Chondrocyte (in vitro differentiated cells): ENCODE data around the gene ZKSCAN5. TPM values are rescaled to one million over a fixed set of nuclear protein-coding genes. Genes with fewer than 3 reads are reported as not detected.

Experiments used
- DNase-seq: peaks from one replicate; pipeline ENCODE4 v3.0.0; 2021; ENCODE audit warnings: mixed read lengths, low spot score
- H3K27ac Mint-ChIP-seq: one replicate; pipeline ENCODE4 v1.8.0; 2021; ENCODE audit warnings: mild to moderate bottlenecking, moderate library complexity, mixed read lengths; ENCODE audit not compliant: unreplicated experiment
- H3K27me3 Mint-ChIP-seq: 2 replicates; pipeline ENCODE4 v1.8.0; 2021; ENCODE audit warnings: low read depth, mixed read lengths
- H3K36me3 Mint-ChIP-seq: 2 replicates; pipeline ENCODE4 v1.8.0; 2021; ENCODE audit warnings: low read depth, mixed read lengths
- H3K4me1 Mint-ChIP-seq: 2 replicates; pipeline ENCODE4 v1.8.0; 2021; ENCODE audit warnings: low read depth, mild to moderate bottlenecking, mixed read lengths
- H3K4me3 Mint-ChIP-seq: one replicate; pipeline ENCODE4 v1.8.0; 2021; ENCODE audit warnings: mild to moderate bottlenecking, moderate library complexity, mixed read lengths; ENCODE audit not compliant: unreplicated experiment
- H3K9me3 Mint-ChIP-seq: 2 replicates; pipeline ENCODE4 v1.8.0; 2021; ENCODE audit warnings: low read depth, mixed read lengths
- total RNA-seq: library from RNA; stranded (reverse); gene quantifications from 3 replicates; pipeline ENCODE4 v1.2.1, GENCODE V29; 2021
- TF ChIP-seq, protein P1 (sequence below): fragments of 200-600 bp; sonication (generic); IDR thresholded peaks from 2 replicates; pipeline ENCODE4 v1.5.0; 2021; ENCODE audit warnings: antibody characterized with exemption, mild to moderate bottlenecking, moderate library complexity

The ZKSCAN5 gene
- total RNA-seq, 1 donor from 2014 or later: 12.4 TPM

DNA sequence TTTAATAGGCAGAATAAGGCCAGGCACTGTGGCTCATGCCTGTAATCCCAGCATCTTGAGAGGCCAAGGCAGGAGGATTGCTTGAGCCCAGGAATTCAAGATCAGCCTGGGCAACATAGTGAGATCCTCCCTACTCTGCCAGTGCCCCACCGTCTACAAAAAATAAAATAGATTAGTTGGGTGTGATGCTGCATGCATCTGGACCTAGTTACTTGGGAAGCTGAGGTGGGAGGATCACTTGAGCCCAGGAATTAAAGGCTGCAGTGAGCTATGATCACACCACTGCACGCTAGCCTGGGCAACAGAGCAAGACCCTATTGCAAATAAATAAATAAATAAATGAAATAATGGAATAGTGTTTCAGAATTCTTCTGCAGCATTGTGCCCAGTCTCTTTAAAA lies 31.2 kb downstream of the ZKSCAN5 start:
- TF ChIP-seq, protein P1, sequence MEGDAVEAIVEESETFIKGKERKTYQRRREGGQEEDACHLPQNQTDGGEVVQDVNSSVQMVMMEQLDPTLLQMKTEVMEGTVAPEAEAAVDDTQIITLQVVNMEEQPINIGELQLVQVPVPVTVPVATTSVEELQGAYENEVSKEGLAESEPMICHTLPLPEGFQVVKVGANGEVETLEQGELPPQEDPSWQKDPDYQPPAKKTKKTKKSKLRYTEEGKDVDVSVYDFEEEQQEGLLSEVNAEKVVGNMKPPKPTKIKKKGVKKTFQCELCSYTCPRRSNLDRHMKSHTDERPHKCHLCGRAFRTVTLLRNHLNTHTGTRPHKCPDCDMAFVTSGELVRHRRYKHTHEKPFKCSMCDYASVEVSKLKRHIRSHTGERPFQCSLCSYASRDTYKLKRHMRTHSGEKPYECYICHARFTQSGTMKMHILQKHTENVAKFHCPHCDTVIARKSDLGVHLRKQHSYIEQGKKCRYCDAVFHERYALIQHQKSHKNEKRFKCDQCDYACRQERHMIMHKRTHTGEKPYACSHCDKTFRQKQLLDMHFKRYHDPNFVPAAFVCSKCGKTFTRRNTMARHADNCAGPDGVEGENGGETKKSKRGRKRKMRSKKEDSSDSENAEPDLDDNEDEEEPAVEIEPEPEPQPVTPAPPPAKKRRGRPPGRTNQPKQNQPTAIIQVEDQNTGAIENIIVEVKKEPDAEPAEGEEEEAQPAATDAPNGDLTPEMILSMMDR: no peak
- Mint-ChIP-seq H3K9me3 (peaks cover 59% of the 10 kb centered on the region), H3K36me3 (peaks cover 40% of the 10 kb centered on the region), H3K4me1 (no peaks in the 10 kb centered on the region), H3K4me3 (no peak overlapping the region), H3K27me3 (no peaks in the 10 kb centered on the region), H3K27ac (no peak overlapping the region)
- no peak for DNase-seq

DNA sequence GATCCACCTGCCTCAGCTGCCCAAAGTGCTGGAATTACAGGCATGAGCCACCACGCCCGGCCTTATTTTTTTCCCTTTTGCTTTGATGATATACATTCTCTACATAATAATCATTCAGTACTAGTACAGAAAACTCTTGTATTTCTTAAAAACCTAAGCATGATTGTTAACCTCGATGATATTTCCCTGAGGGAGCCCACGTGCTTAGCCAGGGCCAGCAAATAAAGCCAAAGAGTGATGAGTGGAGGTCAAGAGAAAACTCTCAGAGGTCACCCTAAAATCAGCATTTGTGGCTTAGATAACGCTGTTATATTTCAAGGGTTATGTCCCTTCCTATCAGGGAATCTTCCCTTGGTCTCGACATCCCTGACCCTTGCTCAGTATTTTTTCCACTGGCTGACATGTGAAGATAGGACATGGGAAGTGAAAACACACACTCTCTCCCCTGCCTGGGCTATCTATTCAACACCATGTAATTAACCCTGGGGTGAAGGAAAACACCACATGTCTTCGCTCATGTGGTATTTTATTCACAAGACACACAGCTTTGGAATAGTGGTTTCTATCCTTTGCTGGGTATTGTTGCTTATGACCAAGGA lies 34.9 kb downstream of the ZKSCAN5 start:
- Mint-ChIP-seq H3K4me3 (no peak overlapping the region), H3K4me1 (no peaks in the 10 kb centered on the region), H3K27me3 (no peaks in the 10 kb centered on the region), H3K36me3 (peaks cover 17% of the 10 kb centered on the region), H3K27ac (no peak overlapping the region), H3K9me3 (peaks cover 43% of the 10 kb centered on the region)
- DNase-seq: no peak
- TF ChIP-seq, protein P1: no peak

DNA sequence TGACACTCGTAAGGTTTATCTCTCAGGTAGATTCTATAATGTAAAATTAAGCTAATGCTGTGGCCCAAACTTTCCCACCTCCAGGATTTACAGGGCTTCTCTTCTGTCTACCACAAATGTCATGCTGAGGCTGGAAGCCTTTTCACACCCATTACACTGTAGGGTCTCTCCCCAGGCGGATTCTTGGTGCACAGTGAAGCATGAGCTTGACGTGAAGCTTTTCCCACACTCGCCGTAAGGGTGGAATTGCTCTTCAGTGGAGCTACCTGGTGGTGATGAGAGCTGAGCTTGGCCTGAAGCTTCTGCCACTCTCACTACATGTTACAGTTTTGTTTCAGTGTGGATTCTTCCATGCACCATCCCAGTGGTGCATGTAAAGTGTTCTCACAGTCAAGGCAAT lies 36.1 kb downstream of the ZKSCAN5 start:
- no peak overlapping the region for H3K27ac Mint-ChIP-seq
- H3K36me3 Mint-ChIP-seq: peaks cover 16% of the 10 kb centered on the region
- TF ChIP-seq, protein P1: no peak
- H3K4me1 Mint-ChIP-seq: no peaks in the 10 kb centered on the region
- H3K27me3 Mint-ChIP-seq: no peaks in the 10 kb centered on the region
- no peak for DNase-seq
- H3K9me3 Mint-ChIP-seq: peaks cover 43% of the 10 kb centered on the region
- no peak overlapping the region for H3K4me3 Mint-ChIP-seq

DNA sequence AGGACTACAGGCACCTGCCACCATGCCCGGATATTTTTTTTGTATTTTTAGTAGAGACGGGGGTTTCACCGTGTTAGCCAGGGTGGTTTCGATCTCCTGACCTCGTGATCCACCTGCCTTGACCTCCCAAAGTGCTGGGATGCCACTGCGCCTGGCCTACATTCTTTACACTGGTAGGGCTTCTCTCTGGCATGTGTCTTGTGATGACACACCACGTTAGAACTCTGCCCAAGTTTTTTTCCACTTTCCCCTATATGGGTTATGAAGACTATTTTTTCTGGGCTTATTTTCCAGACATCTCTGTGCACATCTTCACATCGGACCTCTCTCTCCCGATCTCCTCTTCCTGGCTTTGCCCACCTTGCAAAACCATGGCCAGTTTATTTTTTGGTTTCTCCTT lies 36.8 kb downstream of the ZKSCAN5 start:
- H3K27me3 Mint-ChIP-seq: no peaks in the 10 kb centered on the region
- peaks cover 16% of the 10 kb centered on the region for H3K36me3 Mint-ChIP-seq
- H3K4me1 Mint-ChIP-seq: no peaks in the 10 kb centered on the region
- H3K4me3 Mint-ChIP-seq: no peak overlapping the region
- H3K27ac Mint-ChIP-seq: no peak overlapping the region
- TF ChIP-seq, protein P1: no peak
- no peak for DNase-seq
- H3K9me3 Mint-ChIP-seq: peaks cover 43% of the 10 kb centered on the region

DNA sequence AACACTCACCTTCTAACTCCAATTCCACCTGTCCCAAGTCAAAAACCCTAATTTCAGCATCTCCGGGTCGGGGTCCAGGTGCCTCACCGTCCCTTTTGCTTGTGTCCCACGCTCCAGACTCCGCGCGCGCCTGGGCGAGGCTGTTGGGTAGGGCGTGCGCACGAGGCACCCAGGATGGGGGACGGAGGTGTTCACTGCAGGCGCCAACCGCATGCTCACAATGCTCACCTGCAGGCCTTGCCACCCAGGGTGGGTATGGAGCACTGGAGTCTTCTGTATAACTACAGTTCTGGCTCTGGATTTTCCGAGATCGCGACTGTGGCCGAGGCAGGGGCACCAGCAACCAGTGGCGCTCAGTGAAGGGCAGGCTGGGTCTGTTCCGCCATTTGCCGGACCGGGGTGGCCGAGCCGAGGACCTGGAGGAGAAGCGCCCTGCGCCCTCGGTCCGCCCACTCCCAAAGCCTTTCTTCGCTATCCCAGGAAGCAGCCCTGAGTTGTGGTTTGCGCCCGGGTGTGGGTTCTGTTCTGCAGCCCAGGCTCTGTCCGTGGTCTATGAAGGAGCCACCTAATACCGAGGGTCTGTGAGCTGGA lies 38.7 kb downstream of the ZKSCAN5 start:
- Mint-ChIP-seq H3K27me3 (no peaks in the 10 kb centered on the region), H3K4me1 (no peaks in the 10 kb centered on the region), H3K27ac (no peak overlapping the region), H3K36me3 (peaks cover 20% of the 10 kb centered on the region), H3K9me3 (peaks cover 38% of the 10 kb centered on the region), H3K4me3 (no peak overlapping the region)
- no peak for DNase-seq
- TF ChIP-seq, protein P1: no peak
